Cerebellar cortex (tissue), 1 donor: Measurements from ENCODE around the gene NOS1AP.
"Not testable (repeated sequence)": the region's sequence is repeated elsewhere in the genome, so short reads cannot be mapped to it uniquely, and the experiment has no call there.

Experiments used
- DNase-seq: peaks from one replicate; pipeline ENCODE4 v3.0.0-alpha.2; 2015; ENCODE audit warnings: low spot score

The NOS1AP gene

DNA sequence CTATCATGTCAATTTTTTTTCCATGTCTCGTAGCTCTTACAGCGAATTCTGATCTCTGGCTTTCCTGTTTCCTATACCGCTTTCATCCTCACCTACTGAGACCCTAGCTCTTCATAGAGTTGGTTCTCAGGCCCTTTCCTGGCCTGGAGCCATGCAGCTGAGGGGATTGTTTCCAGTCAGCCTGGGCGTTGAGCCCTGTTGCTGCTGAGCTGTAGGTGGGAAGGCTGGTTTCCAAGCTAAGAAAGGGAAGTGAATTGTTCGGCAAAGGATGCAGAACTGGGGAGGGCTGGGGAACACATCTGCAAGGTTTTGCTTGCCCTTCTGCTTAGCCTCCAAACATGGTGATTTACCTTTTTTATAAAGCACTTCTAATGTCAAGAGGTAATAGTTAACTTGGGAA lies 265.6 kb downstream of the NOS1AP start:
- DNase-seq: no peak

DNA sequence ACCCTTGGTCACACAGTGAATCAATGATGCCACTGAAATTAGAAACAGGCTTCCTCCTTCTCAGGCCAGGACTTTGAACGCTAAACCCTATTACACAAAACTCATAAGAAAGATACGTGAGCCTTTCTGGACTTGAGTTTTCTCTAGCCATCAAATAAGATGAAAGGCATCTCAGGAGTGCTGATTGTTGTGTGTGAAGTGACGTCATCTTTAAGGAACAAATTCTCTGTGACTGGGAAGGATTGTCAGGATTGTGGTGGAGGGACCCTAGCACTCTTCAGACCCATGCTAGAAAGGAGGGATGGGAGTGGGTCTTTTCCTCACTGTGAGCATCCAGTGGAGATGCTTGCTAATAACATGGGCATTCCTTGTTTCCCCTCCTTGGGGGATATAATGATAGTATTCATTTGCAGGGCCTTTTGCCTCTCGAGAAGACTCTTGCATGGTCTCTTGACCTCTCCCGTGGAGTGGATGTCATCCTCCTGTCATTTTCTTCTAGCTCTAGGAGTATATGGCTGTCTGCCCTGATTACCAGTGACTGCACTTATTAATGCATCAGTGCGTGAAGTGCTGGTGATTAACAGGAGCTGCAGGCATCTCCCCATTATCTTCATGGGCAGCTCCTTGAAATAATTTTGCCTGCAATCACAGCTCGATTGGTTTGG lies 267.3 kb downstream of the NOS1AP start:
- DNase-seq: no peak

DNA sequence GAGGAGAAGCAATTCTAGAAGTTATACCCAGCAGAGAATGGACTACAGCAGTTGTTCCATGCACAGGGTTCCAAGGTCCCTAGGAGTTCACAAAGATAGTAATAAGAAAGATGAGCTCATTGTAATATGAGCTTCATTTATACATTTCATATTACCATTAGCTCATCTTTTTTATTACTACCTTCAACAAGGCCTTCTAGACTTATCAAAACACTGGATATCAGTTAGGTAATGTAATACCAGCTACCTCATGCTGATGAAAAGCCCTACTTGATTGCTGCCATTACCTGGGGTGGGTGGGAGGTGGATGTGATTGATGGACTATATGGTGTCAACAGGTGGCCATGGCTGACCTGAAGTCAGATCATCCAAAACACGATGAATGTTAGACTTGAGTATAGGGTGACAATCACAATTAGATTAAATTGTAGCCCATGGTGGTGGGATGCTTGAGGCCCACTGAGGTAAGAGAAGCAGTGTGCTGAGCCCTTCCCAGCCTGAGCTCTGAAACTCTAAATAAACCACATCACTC lies 273.0 kb downstream of the NOS1AP start:
- no peak for DNase-seq

DNA sequence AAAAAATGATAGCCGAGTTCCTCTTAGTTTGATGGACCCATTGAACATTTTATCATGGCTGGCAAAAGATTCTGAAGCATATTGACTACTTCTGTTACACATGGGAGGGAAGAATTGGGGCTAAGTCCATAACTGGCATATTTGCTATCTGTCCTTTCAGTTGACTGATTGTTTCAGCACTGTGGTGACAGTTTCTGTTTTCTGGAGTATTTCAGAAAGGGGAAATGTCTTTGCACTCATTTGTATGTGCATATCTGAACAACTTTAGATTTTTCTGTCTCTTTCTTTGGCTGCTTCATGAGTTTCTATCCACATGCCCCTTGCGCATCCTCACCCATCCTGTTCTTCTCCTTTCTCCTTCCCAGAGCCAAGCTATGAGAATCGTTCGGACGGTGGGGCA lies 274.0 kb downstream of the NOS1AP start:
- DNase-seq: no peak

DNA sequence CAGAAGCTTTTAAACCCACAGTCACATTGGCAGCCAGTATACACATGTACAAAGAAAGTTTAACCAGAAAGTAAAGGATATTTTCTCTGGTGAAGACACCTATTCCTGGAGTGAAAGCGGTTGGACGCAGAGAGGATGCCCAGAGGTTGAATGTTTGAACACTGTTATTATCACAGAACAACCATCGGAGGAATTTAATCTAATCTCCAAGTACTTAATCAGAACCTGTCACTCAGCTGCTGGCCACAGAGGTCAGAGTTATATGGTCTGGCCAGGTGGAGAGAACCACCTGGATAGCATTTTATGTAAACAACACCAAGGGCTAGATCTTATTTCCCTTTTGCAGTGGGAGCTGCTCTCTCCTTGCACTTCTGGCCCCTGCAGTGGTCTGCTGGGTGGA lies 277.8 kb downstream of the NOS1AP start:
- no peak for DNase-seq

DNA sequence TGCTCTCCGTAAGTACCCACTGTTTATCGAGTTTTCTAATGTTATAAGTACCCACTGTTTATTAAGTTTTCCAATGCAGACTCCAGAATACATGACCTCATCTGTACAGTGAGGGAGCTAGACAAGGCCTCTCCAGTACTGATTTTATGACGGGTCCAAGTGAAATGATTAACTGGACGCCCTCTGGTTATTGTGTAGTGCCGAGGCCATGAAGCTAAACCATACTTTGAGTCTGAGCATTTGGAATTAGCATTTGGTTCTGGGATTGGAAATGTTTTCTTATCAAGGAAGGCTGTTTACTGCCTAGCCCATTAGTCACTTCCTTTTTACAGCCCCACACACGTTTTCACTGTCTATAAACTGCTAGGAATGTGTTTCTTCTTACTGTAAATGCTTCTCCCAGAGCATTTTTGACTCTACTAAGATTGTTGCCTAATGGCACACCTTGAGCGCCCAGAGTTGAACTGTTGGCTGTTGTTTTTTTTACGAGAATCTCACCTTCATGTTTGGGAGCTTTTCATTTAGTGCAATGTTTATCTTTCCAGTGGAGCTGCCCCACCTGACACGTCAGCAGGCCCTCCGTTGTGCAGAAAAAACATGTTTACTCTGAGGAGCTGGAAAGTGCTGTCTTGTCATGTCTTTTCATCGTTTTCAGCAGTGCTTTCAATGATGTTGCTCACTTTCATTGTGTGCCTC lies 280.3 kb downstream of the NOS1AP start:
- no peak for DNase-seq

DNA sequence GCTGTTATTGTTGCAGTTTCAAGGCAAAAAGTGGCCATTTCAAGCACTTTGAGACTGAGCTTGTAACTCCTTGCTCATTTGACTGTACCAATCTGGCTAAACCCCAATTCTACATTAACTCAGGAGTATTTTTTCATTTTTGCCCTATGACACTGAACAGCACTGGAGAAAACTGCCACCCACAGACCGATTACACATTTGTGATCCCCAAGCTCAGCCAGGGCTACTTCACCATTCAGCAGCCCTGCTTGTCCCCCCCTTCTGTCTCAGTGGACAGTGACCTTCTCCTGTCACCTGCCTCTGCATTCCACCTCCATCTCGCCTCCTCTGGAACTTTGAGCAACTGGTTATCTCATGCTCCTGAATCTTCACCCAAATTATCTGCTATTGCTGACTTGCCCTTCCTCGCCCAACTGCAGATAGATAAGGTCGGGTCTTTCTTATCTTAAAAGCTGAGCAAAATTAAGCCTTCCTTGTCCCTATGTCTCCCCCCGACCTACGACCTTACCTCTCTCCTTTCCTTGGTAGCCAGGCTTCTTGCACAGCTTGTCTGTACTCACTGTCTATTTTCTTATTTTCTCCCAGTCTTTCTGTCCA lies 281.9 kb downstream of the NOS1AP start:
- no peak for DNase-seq

DNA sequence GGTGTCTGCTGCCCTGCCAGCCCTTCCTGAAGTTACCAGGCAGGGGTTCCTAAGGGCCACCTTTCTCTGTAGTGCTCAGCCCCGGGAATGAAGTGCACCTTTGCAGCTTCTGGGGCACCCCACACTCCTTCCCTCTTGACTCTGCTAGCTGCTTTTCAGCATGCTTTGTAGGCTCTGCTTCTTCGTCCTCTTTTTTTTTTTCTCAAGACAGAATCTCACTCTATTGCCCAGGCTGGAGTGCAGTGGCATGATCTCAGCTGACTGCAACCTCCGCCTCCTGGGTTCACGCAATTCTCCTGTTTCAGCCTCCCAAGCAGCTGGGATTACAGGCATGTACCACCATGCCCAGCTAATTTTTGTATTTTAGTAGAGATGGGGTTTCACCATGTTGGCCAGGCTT lies 282.4 kb downstream of the NOS1AP start:
- not testable (repeated sequence) for DNase-seq

DNA sequence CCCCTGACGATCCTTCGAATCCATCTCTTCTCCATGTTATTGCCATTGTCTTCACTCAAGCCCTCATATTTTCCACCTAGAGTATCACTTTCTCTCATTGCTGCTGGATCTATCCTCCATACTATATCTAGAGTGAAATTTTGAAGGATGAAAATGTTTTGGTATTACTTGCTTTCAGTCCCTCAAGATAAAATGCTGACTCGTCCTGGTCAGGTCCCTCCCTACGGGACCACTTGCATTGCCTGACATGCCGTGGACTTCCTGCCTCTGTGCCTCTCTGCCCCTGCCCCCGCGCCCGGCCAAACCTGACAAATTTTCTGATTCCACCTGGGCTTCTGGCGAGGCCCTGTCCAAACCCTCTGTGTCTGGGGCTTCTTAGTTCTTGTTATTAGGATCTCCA lies 283.6 kb downstream of the NOS1AP start:
- no peak for DNase-seq

DNA sequence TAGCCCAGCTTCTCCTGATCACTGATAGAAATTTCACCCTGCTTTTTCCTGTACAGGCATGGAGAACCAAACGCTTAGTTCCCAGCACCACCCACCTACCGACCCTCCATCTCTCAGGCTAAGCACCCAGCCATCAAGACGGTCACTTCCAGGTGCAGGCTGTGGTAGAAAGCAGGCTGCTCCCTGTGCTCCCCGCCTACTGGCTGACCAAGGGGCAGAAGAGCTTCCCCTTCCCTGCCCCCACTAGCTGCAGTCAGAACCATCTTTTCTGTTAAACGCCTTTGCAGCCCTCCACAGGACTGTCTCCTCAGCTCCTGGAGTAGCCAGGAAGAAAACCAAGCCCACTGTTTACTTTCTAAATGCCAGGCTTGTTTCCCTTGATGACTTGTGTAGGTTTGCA lies 284.2 kb downstream of the NOS1AP start:
- no peak for DNase-seq

DNA sequence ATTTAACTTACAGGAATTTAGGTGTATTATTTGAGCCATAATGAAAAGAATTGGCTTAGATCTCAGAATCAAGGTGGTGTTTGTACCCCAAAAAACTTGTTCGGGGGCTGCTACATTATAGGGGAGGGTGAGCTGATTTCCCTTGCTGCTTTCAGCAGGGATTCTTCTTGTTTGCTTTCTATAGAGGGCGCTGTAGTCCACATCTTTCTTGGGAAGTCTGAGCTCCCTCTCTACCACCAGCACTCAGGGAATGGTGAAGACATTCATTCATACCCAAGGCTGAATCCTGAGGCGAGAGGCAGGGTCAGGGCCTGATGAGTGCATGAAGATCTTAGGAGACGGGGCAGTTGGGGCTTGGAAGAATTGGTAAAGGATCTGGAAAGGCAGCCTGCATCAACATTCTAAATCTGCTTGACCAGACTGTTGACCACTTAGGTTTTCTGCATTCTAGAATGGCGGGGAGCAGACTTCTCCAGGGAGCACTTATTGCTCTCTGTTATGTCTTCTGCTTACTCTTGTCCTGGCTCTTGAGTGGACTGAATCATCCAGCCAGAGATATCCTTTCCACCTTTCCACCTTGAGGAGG lies 288.3 kb downstream of the NOS1AP start:
- peak; percentile 16 for DNase-seq

DNA sequence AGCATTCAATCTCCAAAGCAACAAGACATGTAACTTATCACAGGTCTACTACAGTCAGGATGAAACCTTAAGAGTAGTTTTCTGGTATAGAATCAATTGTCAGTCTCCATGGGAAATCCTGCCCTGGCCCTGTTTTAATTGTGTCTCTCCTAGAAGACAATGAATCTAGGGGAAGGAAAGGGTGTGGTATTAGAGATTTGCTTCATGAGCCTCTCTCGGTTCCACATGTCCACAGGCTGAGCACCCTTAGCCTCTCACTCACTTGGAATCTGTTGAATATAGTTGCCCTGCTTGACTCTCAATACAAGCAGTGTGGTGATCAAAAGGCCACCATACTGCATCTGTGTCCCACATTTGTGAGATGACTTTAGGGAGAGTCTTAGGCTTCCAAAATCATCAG lies 289.4 kb downstream of the NOS1AP start:
- no peak for DNase-seq

DNA sequence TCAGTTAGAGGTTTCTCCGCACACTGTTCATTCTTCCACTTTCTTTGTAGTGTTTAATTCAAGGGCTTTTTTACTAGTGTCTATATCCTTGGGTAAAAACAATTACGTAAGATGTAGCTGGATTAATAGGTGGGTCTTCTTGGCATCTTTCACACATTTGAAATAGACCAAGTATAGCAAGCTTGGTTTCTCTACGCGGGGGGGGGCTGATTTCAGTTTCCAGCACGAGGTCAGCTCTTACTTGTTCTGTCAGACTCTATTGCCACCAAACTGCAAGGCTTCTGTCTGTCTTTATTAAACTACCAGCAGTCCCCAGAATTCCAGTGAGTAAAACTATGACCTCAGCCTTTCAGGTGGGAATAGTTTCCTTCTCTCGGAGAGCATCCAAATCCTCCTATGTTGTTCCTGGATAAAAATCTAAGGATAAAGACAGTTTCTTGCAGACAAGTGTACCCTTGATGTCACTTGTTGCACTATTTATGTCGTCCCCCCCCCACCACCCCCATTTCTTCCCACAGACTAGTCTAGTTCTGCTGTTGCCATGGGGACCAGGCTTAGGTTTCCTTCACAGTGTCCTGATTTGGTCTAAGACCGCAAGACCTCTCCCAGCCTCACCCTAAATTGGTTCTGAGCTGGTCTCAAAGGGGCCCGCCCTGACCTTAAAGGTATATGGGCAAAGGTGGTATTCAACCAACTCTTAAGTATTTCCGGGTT lies 290.2 kb downstream of the NOS1AP start:
- no peak for DNase-seq

DNA sequence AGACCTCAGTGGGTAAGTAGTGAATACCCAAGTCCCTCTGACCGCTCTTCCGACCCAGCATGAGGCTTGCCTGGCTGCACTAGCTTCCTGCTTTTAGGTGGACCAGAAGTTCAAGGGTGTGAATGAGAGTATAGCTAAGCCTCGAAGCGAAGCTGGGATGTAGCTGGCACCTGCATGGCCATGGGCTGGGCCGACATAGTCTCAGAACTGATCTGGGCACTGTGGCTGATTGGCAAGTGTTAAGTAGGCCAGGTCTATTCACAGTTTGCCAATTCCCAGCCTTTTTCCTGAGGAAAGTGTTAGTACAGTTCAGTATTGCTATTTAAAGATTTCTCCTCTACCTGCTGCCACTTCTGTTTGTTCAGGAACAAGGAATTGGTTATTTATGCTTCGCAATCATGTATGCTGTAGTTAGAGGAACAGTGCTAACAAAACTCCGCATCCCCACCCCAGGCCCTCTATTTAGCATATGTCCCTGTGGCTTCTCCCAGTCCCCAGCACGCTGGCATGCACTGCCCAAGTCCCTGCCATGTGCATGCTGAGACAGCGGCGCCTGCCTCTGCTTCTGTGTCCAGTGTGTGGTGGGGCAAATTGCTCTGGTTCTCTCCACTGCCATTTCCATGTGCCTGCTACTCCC lies 290.9 kb downstream of the NOS1AP start:
- peak; percentile 10 for DNase-seq

DNA sequence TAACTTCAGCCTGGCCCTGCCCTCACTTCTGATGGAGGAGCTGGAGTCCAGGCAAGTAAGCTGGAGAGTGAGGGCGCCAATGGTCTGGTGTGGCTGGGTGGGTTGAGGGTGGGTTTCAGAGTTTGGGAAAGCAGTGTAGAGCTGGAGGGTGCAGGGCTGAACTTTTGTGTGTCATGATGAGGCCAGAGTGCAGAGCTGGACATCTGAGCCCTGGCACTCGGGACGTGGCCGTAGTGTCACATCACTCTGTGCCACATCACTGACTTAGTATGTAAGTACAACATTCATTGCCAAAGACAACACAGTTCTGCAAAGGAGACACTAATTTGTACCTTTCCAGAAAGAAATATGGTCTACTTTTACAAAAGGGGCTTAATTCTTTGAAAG lies 291.4 kb downstream of the NOS1AP start:
- DNase-seq: no peak

DNA sequence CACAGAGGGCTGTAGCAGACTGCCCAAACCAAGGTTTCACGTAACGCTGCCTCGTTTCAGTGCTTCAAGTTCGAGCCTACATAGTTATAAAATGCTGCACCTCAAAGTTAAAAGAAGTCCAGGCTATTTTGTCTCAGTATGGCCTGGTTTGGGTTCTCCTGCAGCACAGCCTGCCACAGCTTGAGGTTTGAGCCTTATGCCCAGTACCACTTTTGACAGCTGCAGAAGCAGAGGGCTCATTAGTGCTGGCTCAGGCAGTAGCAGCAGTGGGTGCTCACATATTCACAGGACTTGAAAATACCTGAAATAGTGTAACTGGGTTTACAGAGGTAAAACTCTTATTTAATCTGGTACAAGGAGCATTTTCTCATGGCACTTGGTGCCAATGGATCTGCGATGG lies 291.9 kb downstream of the NOS1AP start:
- peak; percentile 14 for DNase-seq

DNA sequence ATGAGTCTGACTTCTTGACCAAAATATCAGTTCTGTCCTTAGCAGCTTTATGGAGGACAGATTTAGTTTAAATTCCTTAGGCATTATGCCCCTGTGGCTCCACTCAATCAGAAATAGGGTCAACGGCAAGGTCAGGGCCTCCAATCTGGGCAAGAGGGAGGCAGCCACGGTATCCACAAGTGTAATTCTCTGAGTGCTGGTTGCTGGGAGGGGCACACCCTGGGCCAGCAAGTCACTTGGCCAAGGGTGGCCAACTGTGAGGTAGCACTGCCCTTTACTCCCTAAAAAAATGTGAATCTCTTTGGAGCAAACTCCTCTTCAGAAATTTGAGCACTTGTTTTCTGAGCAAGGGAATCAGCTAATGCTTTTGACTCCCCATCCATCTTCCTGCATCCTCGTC lies 294.3 kb downstream of the NOS1AP start:
- no peak for DNase-seq

DNA sequence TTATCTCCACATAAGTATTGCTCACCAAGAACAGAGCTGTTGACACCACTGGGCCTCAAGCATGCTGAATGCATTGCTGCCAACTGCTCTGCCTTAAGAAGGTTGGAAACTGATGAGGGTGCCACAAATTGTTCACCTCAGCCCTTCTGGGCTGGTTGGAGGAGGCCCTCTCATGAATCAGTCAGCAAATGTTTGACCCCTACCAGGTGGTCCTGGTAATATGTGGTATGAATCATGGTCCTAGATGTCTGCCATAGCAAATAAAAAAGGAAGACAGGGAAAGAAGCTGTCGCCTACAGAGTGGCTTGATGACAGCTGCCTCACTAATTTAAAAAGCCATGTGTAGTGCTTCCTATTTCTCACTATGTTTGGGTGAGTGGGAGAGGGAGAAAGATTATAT lies 295.0 kb downstream of the NOS1AP start:
- no peak for DNase-seq

DNA sequence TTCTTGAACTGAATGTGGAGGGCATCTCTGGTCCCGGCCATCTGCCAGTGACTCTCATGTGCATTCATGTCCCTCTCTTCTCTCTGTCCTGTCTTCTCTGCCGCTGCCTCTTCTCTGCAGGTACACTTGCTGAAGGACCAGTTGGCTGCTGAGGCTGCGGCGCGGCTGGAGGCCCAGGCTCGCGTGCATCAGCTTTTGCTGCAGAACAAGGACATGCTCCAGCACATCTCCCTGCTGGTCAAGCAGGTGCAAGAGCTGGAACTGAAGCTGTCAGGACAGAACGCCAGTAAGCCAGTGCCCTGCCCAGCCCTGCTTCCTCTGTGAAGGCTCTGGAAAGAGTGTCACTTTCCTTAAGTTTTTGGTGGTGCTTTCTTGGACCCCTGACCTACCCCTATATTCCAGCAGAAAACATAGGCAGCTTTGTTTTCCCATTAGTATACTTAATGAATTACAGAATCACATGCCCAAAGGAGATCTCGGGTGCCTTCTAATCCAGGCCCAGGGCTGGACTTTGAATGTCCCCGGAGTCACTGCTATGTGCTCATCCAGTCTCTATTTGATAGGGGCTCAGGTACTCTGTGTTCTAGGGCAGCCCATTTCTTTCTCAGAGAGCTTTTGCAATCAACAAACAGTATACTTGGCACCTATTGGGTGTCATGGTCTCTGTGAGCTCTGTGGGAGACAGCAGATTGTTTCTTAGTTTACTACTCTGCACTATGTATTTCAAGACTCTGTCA lies 296.0 kb downstream of the NOS1AP start:
- no peak for DNase-seq

DNA sequence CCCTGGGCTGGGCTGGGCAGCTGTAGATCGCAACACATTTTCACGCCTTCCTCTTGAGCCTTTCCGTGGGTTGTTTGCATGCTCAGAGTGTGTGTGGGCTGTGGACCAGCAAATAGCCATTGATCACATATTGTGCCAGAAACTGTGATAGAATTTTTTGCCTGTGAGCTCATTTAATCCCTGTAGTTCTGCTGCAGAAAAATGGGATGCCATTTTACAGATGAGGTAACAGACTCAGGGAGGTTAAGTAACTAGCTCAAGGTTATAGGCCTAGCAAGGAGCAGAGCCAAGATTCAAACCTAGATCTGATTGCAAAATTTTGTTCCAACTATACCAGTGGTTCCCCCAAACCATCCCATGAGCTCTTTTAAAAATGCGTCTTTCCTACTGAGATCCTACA lies 296.7 kb downstream of the NOS1AP start:
- no peak for DNase-seq

DNA sequence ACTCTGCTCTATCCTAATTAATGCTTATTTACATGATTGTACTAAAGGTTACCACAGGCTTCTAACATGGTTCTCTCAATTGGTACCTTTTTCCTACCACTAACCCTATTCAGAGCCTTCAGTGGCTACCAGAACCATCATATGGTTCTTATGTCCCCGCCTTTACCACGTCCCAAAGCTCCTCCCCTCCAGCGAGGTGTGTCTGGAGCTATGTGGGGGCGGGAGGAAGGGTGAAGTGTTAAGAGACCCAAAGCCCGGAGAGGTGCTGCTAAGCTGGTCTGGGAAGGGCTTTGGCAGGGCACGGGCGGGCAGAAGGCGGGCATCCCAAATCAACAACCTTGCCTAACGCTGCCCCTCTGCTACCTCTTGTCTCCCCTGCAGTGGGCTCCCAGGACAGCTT lies 297.2 kb downstream of the NOS1AP start:
- DNase-seq: no peak
